ENCODE results near the gene SIK3. TPM values are rescaled to one million over a fixed set of nuclear protein-coding genes. Genes with fewer than 3 reads are reported as not detected.

Gene SIK3
- total and polyA plus RNA-seq, 4 donors: 33.8 to 61.6 (median 51.8) TPM

- no CpG with 5 or more reads among the region's 6 CpGs for WGBS (ENCODE audit: insufficient coverage)
- H3K27ac ChIP-seq (ENCODE audit: low read depth, low read length): no peak overlapping the region
- H3K4me3 ChIP-seq (ENCODE audit: low read depth, low read length): no peak overlapping the region
- no peaks in the 10 kb centered on the region for H3K27me3 ChIP-seq (ENCODE audit: control insufficient read depth, insufficient read depth, low read length)
- no peaks in the 10 kb centered on the region for H3K4me1 ChIP-seq (ENCODE audit: control insufficient read depth, insufficient read depth, low read length)
- H3K36me3 ChIP-seq (ENCODE audit: control insufficient read depth, insufficient read depth, low read length): no peaks in the 10 kb centered on the region
- H3K9me3 ChIP-seq (ENCODE audit: control insufficient read depth, insufficient read depth, low read length): no peaks in the 10 kb centered on the region
- no peak for DNase-seq (ENCODE audit: low read depth in 4 of 6, low spot score in 6 of 6)
These were observed 127.5 kb downstream of the SIK3 start for GRCh38 chr11:116970485-116971292.

GRCh38 chr11:116969694-116970093 is 128.5 kb downstream of the SIK3 start:
- 100% methylated on average over 1 of the region's 2 CpGs for WGBS (ENCODE audit: insufficient coverage)
- Histone ChIP-seq H3K4me1 (ENCODE audit: control insufficient read depth, insufficient read depth, low read length) (no peaks in the 10 kb centered on the region), H3K4me3 (ENCODE audit: low read depth, low read length) (no peak overlapping the region), H3K27ac (ENCODE audit: low read depth, low read length) (no peak overlapping the region), H3K36me3 (ENCODE audit: control insufficient read depth, insufficient read depth, low read length) (no peaks in the 10 kb centered on the region), H3K27me3 (ENCODE audit: control insufficient read depth, insufficient read depth, low read length) (no peaks in the 10 kb centered on the region), H3K9me3 (ENCODE audit: control insufficient read depth, insufficient read depth, low read length) (no peaks in the 10 kb centered on the region)
- no peak for DNase-seq (ENCODE audit: low read depth in 4 of 6, low spot score in 6 of 6)

GRCh38 chr11:116964269-116964668 is 134.0 kb downstream of the SIK3 start:
- no CpG with 5 or more reads among the region's 4 CpGs for WGBS (ENCODE audit: insufficient coverage)
- Histone ChIP-seq H3K36me3 (ENCODE audit: control insufficient read depth, insufficient read depth, low read length) (no peaks in the 10 kb centered on the region), H3K4me3 (ENCODE audit: low read depth, low read length) (no peak overlapping the region), H3K4me1 (ENCODE audit: control insufficient read depth, insufficient read depth, low read length) (peaks cover 5% of the 10 kb centered on the region), H3K9me3 (ENCODE audit: control insufficient read depth, insufficient read depth, low read length) (no peaks in the 10 kb centered on the region), H3K27ac (ENCODE audit: low read depth, low read length) (no peak overlapping the region), H3K27me3 (ENCODE audit: control insufficient read depth, insufficient read depth, low read length) (no peaks in the 10 kb centered on the region)
- DNase-seq (ENCODE audit: low read depth in 4 of 6, low spot score in 6 of 6): no peak

- H3K9me3 ChIP-seq (ENCODE audit: control insufficient read depth, insufficient read depth, low read length): no peaks in the 10 kb centered on the region
- 83% methylated on average over 4 of the region's 4 CpGs for WGBS (ENCODE audit: insufficient coverage)
These were observed 134.4 kb downstream of the SIK3 start for GRCh38 chr11:116963813-116964212.

GRCh38 chr11:116962108-116962507 is 136.1 kb downstream of the SIK3 start:
- H3K27me3 ChIP-seq (ENCODE audit: control insufficient read depth, insufficient read depth, low read length): no peaks in the 10 kb centered on the region
- 83% methylated on average over 1 of the region's 4 CpGs for WGBS (ENCODE audit: insufficient coverage)

More at GRCh38 chr11:116963813-116964212, 134.4 kb downstream of the SIK3 start:
- H3K27ac ChIP-seq (ENCODE audit: low read depth, low read length): no peak overlapping the region
- DNase-seq (ENCODE audit: low read depth in 4 of 6, low spot score in 6 of 6): no peak
- peaks cover 5% of the 10 kb centered on the region for H3K4me1 ChIP-seq (ENCODE audit: control insufficient read depth, insufficient read depth, low read length)
- H3K4me3 ChIP-seq (ENCODE audit: low read depth, low read length): no peak overlapping the region
- H3K36me3 ChIP-seq (ENCODE audit: control insufficient read depth, insufficient read depth, low read length): no peaks in the 10 kb centered on the region
- no peaks in the 10 kb centered on the region for H3K27me3 ChIP-seq (ENCODE audit: control insufficient read depth, insufficient read depth, low read length)

GRCh38 chr11:116960930-116961329 is 137.3 kb downstream of the SIK3 start:
- H3K4me1 ChIP-seq (ENCODE audit: control insufficient read depth, insufficient read depth, low read length): peaks cover 5% of the 10 kb centered on the region
- no peak overlapping the region for H3K4me3 ChIP-seq (ENCODE audit: low read depth, low read length)
- H3K36me3 ChIP-seq (ENCODE audit: control insufficient read depth, insufficient read depth, low read length): no peaks in the 10 kb centered on the region
- DNase-seq (ENCODE audit: low read depth in 4 of 6, low spot score in 6 of 6): no peak
- no peaks in the 10 kb centered on the region for H3K9me3 ChIP-seq (ENCODE audit: control insufficient read depth, insufficient read depth, low read length)
- WGBS (ENCODE audit: insufficient coverage): 30% methylated on average over 3 of the region's 3 CpGs
- peak overlapping the region; percentile 59 for H3K27ac ChIP-seq (ENCODE audit: low read depth, low read length)
- no peaks in the 10 kb centered on the region for H3K27me3 ChIP-seq (ENCODE audit: control insufficient read depth, insufficient read depth, low read length)

More at GRCh38 chr11:116962108-116962507, 136.1 kb downstream of the SIK3 start:
- Histone ChIP-seq H3K36me3 (ENCODE audit: control insufficient read depth, insufficient read depth, low read length) (no peaks in the 10 kb centered on the region), H3K4me3 (ENCODE audit: low read depth, low read length) (no peak overlapping the region), H3K4me1 (ENCODE audit: control insufficient read depth, insufficient read depth, low read length) (peaks cover 5% of the 10 kb centered on the region), H3K9me3 (ENCODE audit: control insufficient read depth, insufficient read depth, low read length) (no peaks in the 10 kb centered on the region), H3K27ac (ENCODE audit: low read depth, low read length) (peak overlapping the region; percentile 19)
- DNase-seq (ENCODE audit: low read depth in 4 of 6, low spot score in 6 of 6): no peak

GRCh38 chr11:116958246-116958645 is 140.0 kb downstream of the SIK3 start:
- H3K36me3 ChIP-seq (ENCODE audit: control insufficient read depth, insufficient read depth, low read length): no peaks in the 10 kb centered on the region
- DNase-seq (ENCODE audit: low read depth in 4 of 6, low spot score in 6 of 6): no peak
- 77% methylated on average over 2 of the region's 3 CpGs for WGBS (ENCODE audit: insufficient coverage)
- no peak overlapping the region for H3K4me3 ChIP-seq (ENCODE audit: low read depth, low read length)
- H3K27ac ChIP-seq (ENCODE audit: low read depth, low read length): no peak overlapping the region
- H3K4me1 ChIP-seq (ENCODE audit: control insufficient read depth, insufficient read depth, low read length): peaks cover 5% of the 10 kb centered on the region
- no peaks in the 10 kb centered on the region for H3K9me3 ChIP-seq (ENCODE audit: control insufficient read depth, insufficient read depth, low read length)
- H3K27me3 ChIP-seq (ENCODE audit: control insufficient read depth, insufficient read depth, low read length): no peaks in the 10 kb centered on the region

GRCh38 chr11:116955949-116956348 is 142.3 kb downstream of the SIK3 start:
- WGBS (ENCODE audit: insufficient coverage): 90% methylated on average over 2 of the region's 4 CpGs
- DNase-seq (ENCODE audit: low read depth in 4 of 6, low spot score in 6 of 6): no peak
- Histone ChIP-seq H3K4me1 (ENCODE audit: control insufficient read depth, insufficient read depth, low read length) (peaks cover 2% of the 10 kb centered on the region), H3K27me3 (ENCODE audit: control insufficient read depth, insufficient read depth, low read length) (no peaks in the 10 kb centered on the region), H3K36me3 (ENCODE audit: control insufficient read depth, insufficient read depth, low read length) (no peaks in the 10 kb centered on the region), H3K27ac (ENCODE audit: low read depth, low read length) (no peak overlapping the region), H3K9me3 (ENCODE audit: control insufficient read depth, insufficient read depth, low read length) (no peaks in the 10 kb centered on the region), H3K4me3 (ENCODE audit: low read depth, low read length) (no peak overlapping the region)

GRCh38 chr11:116955548-116955947 is 142.7 kb downstream of the SIK3 start:
- Histone ChIP-seq H3K9me3 (ENCODE audit: control insufficient read depth, insufficient read depth, low read length) (no peaks in the 10 kb centered on the region), H3K27me3 (ENCODE audit: control insufficient read depth, insufficient read depth, low read length) (no peaks in the 10 kb centered on the region), H3K27ac (ENCODE audit: low read depth, low read length) (no peak overlapping the region), H3K4me1 (ENCODE audit: control insufficient read depth, insufficient read depth, low read length) (no peaks in the 10 kb centered on the region), H3K4me3 (ENCODE audit: low read depth, low read length) (no peak overlapping the region), H3K36me3 (ENCODE audit: control insufficient read depth, insufficient read depth, low read length) (no peaks in the 10 kb centered on the region)
- WGBS (ENCODE audit: insufficient coverage): 100% methylated on average over 1 of the region's 3 CpGs
- DNase-seq (ENCODE audit: low read depth in 4 of 6, low spot score in 6 of 6): no peak
